Activated naive CD8-positive, alpha-beta T cell treated with anti-CD3 and anti-CD28 coated beads, Interleukin-2, amount 10 ng/mL, durations not matched to agents 7 days and 5 days (primary cell): ENCODE results near the gene ST3GAL3. TPM values are rescaled to one million over a fixed set of nuclear protein-coding genes. Genes with fewer than 3 reads are reported as not detected.

Experiments
- ATAC-seq: fragments of 150-1000 bp; cut with Tn5 transposase; one replicate; pipeline ENCODE4 v1.10.0; 2021; ENCODE audit warnings: low read depth, moderate library complexity
- POLR2A ChIA-PET: fragments of 350-600 bp; sonication (Branson Sonifier 250); formaldehyde crosslinking; loops from one replicate; lab custom pipeline; 2021; ENCODE audit warnings: antibody characterized with exemption; lab: Charles Lee
- DNase-seq: peaks from one replicate; pipeline ENCODE4 v3.0.0; 2021
- H3K27ac Mint-ChIP-seq: one replicate; pipeline ENCODE4 v1.8.0; 2022; ENCODE audit warnings: mild to moderate bottlenecking, mixed read lengths
- H3K27me3 Mint-ChIP-seq: one replicate; pipeline ENCODE4 v1.8.0; 2022; ENCODE audit warnings: mild to moderate bottlenecking, moderate library complexity, mixed read lengths
- H3K36me3 Mint-ChIP-seq: one replicate; pipeline ENCODE4 v1.8.0; 2021; ENCODE audit warnings: mild to moderate bottlenecking, mixed read lengths
- H3K4me1 Mint-ChIP-seq: one replicate; pipeline ENCODE4 v1.8.0; 2021; ENCODE audit warnings: mixed read lengths
- H3K4me3 Mint-ChIP-seq: one replicate; pipeline ENCODE4 v1.8.0; 2022; ENCODE audit warnings: mild to moderate bottlenecking, moderate library complexity, mixed read lengths
- H3K9me3 Mint-ChIP-seq: one replicate; pipeline ENCODE4 v1.8.0; 2021; ENCODE audit warnings: mixed read lengths
- total RNA-seq, 2 experiments: library from RNA; stranded (reverse); gene quantifications; one replicate each; pipeline ENCODE4 v1.2.3, GENCODE V29; 2021

The ST3GAL3 gene
- total RNA-seq, 2 experiments from 2014 or later = 20.8 TPM

- no peaks in the 10 kb centered on the region for H3K9me3 Mint-ChIP-seq
- POLR2A ChIA-PET = no interaction called here
- no peaks in the 10 kb centered on the region for H3K27me3 Mint-ChIP-seq
- peaks cover 14% of the 10 kb centered on the region for H3K36me3 Mint-ChIP-seq
- DNase-seq = no peak
- no peak for ATAC-seq
- no peak overlapping the region for H3K4me3 Mint-ChIP-seq
- H3K4me1 Mint-ChIP-seq = no peaks in the 10 kb centered on the region
- no peak overlapping the region for H3K27ac Mint-ChIP-seq
Observed at GRCh38 chr1:43743206-43743605, 35.9 kb downstream of the ST3GAL3 start.

DNA sequence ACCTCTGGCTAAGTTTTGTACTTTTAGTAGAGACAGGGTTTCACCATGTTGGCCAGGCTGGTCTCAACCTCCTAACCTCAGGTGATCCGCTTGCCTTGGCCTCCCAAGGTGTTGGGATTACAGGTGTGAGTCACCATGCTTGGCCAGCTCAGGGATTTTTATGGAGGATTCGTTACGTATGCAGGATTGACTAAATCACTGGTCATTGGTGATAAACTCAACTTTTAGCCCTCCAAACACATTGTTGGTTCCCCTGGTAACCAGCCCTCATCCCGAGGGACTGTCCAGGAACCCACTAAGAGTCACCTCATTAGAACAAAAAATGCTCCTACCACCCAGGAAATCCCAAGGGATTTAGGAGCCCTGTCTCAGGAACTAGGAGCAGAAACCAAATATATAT lies 40.4 kb downstream of the ST3GAL3 start:
- Mint-ChIP-seq H3K36me3 (peaks cover 7% of the 10 kb centered on the region), H3K9me3 (no peaks in the 10 kb centered on the region), H3K27ac (no peak overlapping the region), H3K4me3 (no peak overlapping the region), H3K4me1 (no peaks in the 10 kb centered on the region), H3K27me3 (no peaks in the 10 kb centered on the region)
- DNase-seq (no peak), ATAC-seq (no peak)
- POLR2A ChIA-PET = interaction anchor here (0.6 kb wide), 1 partner anchor 30 kb away, joined by 3 read pairs; no protein-coding TSS in a partner anchor

- Mint-ChIP-seq H3K4me3 (no peak overlapping the region), H3K27ac (no peak overlapping the region), H3K4me1 (no peaks in the 10 kb centered on the region), H3K36me3 (peaks cover 11% of the 10 kb centered on the region), H3K9me3 (no peaks in the 10 kb centered on the region), H3K27me3 (no peaks in the 10 kb centered on the region)
- POLR2A ChIA-PET = no interaction called here
- ATAC-seq = no peak
- DNase-seq = no peak
Observed at GRCh38 chr1:43750083-43750482, 42.7 kb downstream of the ST3GAL3 start.

DNA sequence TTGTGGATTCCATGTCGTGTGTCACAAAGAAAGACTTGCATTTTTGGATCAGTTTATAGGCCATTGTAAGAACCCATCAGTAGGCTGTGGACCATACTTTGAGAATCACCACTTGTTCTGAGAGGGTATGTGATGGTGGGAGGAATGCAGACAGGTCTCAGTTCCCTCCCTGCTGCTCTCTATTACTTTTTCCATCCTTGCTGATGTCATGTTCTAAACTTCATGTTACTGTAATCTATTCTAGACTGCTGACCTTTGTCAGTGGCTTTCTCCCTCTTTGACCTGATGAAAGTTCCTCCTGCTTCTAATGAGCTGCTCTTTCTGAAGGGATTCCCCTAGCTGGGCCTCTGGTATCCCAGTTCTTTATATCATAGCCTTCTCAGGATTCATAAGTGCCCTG lies 46.1 kb downstream of the ST3GAL3 start:
- POLR2A ChIA-PET = no interaction called here
- DNase-seq (no peak), ATAC-seq (no peak)
- no peak overlapping the region for H3K27ac Mint-ChIP-seq
- H3K36me3 Mint-ChIP-seq = peaks cover 5% of the 10 kb centered on the region
- H3K27me3 Mint-ChIP-seq = no peaks in the 10 kb centered on the region
- no peaks in the 10 kb centered on the region for H3K4me1 Mint-ChIP-seq
- H3K4me3 Mint-ChIP-seq = no peak overlapping the region
- no peaks in the 10 kb centered on the region for H3K9me3 Mint-ChIP-seq

- peaks cover 3% of the 10 kb centered on the region for H3K36me3 Mint-ChIP-seq
- ATAC-seq (no peak), DNase-seq (no peak)
- H3K27ac Mint-ChIP-seq = no peak overlapping the region
- no peaks in the 10 kb centered on the region for H3K4me1 Mint-ChIP-seq
- POLR2A ChIA-PET = no interaction called here
- H3K9me3 Mint-ChIP-seq = no peaks in the 10 kb centered on the region
- no peaks in the 10 kb centered on the region for H3K27me3 Mint-ChIP-seq
- H3K4me3 Mint-ChIP-seq = no peak overlapping the region
Observed at GRCh38 chr1:43754892-43755291, 47.6 kb downstream of the ST3GAL3 start.

GRCh38 chr1:43757343-43758053 lies 50.2 kb downstream of the ST3GAL3 start:
- Mint-ChIP-seq H3K4me1 (no peaks in the 10 kb centered on the region), H3K27me3 (no peaks in the 10 kb centered on the region), H3K4me3 (no peak overlapping the region), H3K36me3 (peaks cover 3% of the 10 kb centered on the region), H3K27ac (no peak overlapping the region), H3K9me3 (no peaks in the 10 kb centered on the region)
- DNase-seq = no peak
- POLR2A ChIA-PET = no interaction called here
- no peak for ATAC-seq

GRCh38 chr1:43760745-43761317 lies 53.5 kb downstream of the ST3GAL3 start:
- POLR2A ChIA-PET = no interaction called here

GRCh38 chr1:43763497-43763973 lies 56.2 kb downstream of the ST3GAL3 start:
- POLR2A ChIA-PET = interaction anchor here (0.5 to 2.2 kb wide), 2 partner anchors 171 to 178 kb away, joined by 9 to 10 read pairs; no protein-coding TSS in a partner anchor
- Mint-ChIP-seq H3K4me1 (peaks cover 2% of the 10 kb centered on the region), H3K9me3 (no peaks in the 10 kb centered on the region), H3K4me3 (no peak overlapping the region), H3K36me3 (no peaks in the 10 kb centered on the region), H3K27me3 (no peaks in the 10 kb centered on the region), H3K27ac (no peak overlapping the region)
- peak; percentile 36 for DNase-seq
- peak; percentile 77 for ATAC-seq

More at GRCh38 chr1:43760745-43761317, 53.5 kb downstream of the ST3GAL3 start:
- H3K4me3 Mint-ChIP-seq = no peak overlapping the region
- DNase-seq = no peak
- peaks cover 2% of the 10 kb centered on the region for H3K4me1 Mint-ChIP-seq
- no peaks in the 10 kb centered on the region for H3K9me3 Mint-ChIP-seq
- no peak overlapping the region for H3K27ac Mint-ChIP-seq
- no peaks in the 10 kb centered on the region for H3K27me3 Mint-ChIP-seq
- no peak for ATAC-seq
- no peaks in the 10 kb centered on the region for H3K36me3 Mint-ChIP-seq

GRCh38 chr1:43764581-43764980 lies 57.2 kb downstream of the ST3GAL3 start:
- Mint-ChIP-seq H3K27ac (no peak overlapping the region), H3K4me1 (peaks cover 2% of the 10 kb centered on the region), H3K4me3 (no peak overlapping the region), H3K9me3 (no peaks in the 10 kb centered on the region), H3K27me3 (no peaks in the 10 kb centered on the region), H3K36me3 (no peaks in the 10 kb centered on the region)
- POLR2A ChIA-PET = interaction anchor here (2.2 kb wide), 1 partner anchor 170 kb away, joined by 10 read pairs; no protein-coding TSS in a partner anchor
- DNase-seq (no peak), ATAC-seq (no peak)

DNA sequence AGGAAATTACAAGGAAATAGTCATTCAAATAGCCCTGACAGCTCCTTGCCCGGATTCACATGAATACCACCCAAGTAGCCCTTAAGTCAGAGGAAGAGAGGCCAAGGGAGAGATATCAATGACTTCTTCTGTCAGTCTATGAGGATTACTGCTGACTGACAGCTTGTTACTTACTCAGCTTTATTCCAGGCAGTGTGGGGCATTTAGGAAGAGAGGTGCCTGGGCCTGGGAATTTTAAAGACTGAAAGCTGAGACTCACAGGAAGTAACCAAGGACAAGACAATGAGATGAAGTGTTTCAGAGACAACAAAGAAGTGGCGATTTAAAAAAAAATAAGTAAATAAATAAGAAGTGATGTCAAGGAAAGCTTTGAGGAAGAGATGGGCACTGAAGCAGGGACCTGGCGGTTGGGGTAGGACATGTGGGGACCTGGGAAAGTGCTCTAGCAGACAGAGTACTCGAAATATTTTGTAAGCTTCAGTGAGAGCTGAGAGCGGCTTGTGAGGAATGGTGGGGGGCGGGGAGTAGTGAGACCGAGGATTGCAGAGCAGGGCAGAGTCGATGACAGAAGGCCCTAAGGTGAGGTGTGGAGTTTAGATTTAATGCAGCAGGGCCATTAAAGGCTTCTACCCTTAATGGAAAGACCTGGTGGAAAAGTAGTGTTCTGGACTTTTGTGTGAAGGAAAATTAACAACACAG lies 58.9 kb downstream of the ST3GAL3 start:
- H3K27me3 Mint-ChIP-seq = no peaks in the 10 kb centered on the region
- H3K9me3 Mint-ChIP-seq = no peaks in the 10 kb centered on the region
- no peak for DNase-seq
- no peaks in the 10 kb centered on the region for H3K36me3 Mint-ChIP-seq
- H3K27ac Mint-ChIP-seq = no peak overlapping the region
- no peak overlapping the region for H3K4me3 Mint-ChIP-seq
- POLR2A ChIA-PET = interaction anchor here (0.6 to 1.8 kb wide), 4 partner anchors 33 to 168 kb away, joined by 3 to 5 read pairs (median 4); no protein-coding TSS in a partner anchor
- H3K4me1 Mint-ChIP-seq = peaks cover 2% of the 10 kb centered on the region
- ATAC-seq = no peak

DNA sequence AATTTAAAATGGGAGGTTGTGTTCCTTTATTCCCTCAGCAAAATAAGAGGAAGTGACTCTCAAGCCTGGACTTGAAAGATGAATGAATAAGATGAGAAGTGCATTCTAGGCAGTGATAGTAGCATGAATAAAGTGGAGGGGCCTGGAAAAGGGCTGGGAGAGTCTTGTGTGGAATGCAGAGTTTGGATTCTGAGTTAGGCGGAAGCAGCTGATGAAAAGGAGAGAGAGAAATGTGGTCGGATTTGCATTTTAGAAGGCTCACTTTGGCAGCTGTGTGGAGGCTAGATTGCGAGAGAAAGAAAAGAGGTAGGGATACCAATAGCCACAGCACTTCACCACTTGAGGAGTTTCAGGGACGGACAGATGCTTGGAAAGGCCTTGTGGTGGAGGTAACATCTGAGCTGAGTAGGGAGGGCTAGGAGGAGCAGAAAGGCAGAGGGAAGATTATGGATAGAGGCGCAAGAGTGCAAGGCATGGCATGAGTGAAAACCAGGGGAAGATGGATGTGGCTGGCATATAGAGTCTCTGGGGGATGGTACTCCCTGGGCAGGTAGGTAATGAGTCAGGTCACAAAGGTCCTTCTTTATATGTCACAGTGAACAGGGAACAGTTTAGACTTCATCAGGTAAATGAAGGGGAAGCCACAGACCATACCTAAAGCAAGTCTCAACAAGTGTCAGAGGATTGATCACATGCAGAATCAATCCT lies 59.6 kb downstream of the ST3GAL3 start:
- ATAC-seq (no peak), DNase-seq (no peak)
- no peaks in the 10 kb centered on the region for H3K9me3 Mint-ChIP-seq
- no peaks in the 10 kb centered on the region for H3K36me3 Mint-ChIP-seq
- POLR2A ChIA-PET = interaction anchor here (1.7 to 1.8 kb wide), 2 partner anchors 166 to 168 kb away, joined by 4 to 5 read pairs; no protein-coding TSS in a partner anchor
- H3K27me3 Mint-ChIP-seq = no peaks in the 10 kb centered on the region
- no peak overlapping the region for H3K27ac Mint-ChIP-seq
- peaks cover 2% of the 10 kb centered on the region for H3K4me1 Mint-ChIP-seq
- no peak overlapping the region for H3K4me3 Mint-ChIP-seq

DNA sequence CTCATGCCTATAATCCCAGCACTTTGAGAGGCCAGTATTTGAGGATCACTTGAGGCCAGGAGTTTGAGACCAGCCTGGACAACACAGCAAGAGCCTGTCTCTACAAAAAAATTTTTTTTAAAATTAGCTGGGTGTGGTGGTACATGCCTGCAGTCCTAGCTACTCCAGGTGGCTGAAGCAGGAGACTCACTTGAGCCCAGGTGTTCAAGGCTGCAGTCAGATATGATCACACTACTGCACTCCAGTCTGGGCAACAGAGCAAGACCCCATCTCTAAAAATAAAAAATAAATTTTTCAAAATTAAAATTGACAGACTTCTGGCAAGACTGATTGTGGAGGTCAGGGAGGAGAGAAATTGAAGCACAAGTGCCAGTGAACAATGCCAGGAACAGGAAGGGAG lies 60.8 kb downstream of the ST3GAL3 start:
- DNase-seq = no peak
- H3K27ac Mint-ChIP-seq = no peak overlapping the region
- H3K36me3 Mint-ChIP-seq = peaks cover 2% of the 10 kb centered on the region
- H3K4me1 Mint-ChIP-seq = peaks cover 2% of the 10 kb centered on the region
- no peak for ATAC-seq
- POLR2A ChIA-PET = no interaction called here
- H3K27me3 Mint-ChIP-seq = no peaks in the 10 kb centered on the region
- no peak overlapping the region for H3K4me3 Mint-ChIP-seq
- no peaks in the 10 kb centered on the region for H3K9me3 Mint-ChIP-seq

DNA sequence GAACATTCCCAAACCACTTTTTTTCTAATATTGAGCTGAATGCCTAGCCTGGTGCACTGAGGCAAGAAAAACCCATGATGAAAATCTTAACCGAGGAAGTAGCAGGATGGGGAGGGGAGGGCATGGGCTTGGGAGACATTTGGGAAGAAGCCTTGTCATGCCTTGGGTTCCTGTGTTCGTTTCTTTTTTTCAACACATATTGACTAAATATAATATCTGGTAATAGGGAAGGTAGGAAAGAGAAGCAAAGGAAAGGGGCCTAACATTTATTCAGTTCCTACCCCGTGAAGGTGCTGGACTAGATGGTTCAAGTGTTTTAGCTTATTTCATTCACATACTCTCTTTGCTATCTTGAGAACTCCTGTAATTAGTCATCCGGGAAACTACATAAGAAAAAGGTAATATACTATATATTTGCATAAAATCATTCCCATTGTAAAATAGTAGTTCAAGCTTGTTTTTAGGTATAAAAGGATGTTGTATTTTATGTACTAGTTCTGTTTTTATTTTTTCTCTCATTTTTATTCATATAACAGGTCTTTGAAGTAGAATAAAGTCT lies 62.1 kb downstream of the ST3GAL3 start:
- ATAC-seq = no peak
- Mint-ChIP-seq H3K9me3 (no peaks in the 10 kb centered on the region), H3K36me3 (peaks cover 6% of the 10 kb centered on the region), H3K4me3 (no peak overlapping the region), H3K27me3 (no peaks in the 10 kb centered on the region), H3K4me1 (no peaks in the 10 kb centered on the region), H3K27ac (no peak overlapping the region)
- no peak for DNase-seq
- POLR2A ChIA-PET = no interaction called here
